ENCODE results near the gene TBCA.

DNA sequence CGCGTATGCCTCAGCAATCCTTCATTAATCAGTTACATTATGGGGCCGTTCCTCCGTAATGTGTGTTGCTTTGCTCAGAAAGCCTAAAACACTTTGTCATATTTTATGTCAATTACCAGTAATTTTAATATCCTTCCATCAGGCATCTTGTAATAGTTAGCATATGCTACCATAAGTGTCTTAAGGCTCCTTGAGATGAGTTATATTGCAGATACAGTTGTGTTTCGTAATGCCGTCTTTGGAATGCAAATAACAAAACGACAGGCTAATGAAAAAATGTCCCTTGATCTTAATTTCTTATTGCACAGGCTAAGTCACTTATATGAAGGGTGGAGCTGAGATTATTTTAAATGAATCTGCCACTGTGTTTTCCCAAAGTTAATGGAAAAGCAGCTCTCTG is 50.5 kb downstream of the TBCA start:
- TF ChIP-seq, protein P1, sequence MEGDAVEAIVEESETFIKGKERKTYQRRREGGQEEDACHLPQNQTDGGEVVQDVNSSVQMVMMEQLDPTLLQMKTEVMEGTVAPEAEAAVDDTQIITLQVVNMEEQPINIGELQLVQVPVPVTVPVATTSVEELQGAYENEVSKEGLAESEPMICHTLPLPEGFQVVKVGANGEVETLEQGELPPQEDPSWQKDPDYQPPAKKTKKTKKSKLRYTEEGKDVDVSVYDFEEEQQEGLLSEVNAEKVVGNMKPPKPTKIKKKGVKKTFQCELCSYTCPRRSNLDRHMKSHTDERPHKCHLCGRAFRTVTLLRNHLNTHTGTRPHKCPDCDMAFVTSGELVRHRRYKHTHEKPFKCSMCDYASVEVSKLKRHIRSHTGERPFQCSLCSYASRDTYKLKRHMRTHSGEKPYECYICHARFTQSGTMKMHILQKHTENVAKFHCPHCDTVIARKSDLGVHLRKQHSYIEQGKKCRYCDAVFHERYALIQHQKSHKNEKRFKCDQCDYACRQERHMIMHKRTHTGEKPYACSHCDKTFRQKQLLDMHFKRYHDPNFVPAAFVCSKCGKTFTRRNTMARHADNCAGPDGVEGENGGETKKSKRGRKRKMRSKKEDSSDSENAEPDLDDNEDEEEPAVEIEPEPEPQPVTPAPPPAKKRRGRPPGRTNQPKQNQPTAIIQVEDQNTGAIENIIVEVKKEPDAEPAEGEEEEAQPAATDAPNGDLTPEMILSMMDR (IDR thresholded peaks at IDR 0.05): no peak
- TF ChIP-seq POLR2A (IDR thresholded peaks at IDR 0.05): no peak
